Nephron progenitor cell (in vitro differentiated cells): ENCODE data around the gene DKK2.

Experiments used
- DNase-seq: peaks from one replicate; pipeline ENCODE4 v3.0.0; 2021
- H3K27ac Mint-ChIP-seq: 2 replicates; pipeline ENCODE4 v1.8.0; 2021; ENCODE audit warnings: mild to moderate bottlenecking, moderate library complexity, mixed read lengths
- H3K27me3 Mint-ChIP-seq: 2 replicates; pipeline ENCODE4 v1.8.0; 2021; ENCODE audit warnings: mild to moderate bottlenecking, low read depth, mixed read lengths; ENCODE audit not compliant: poor library complexity
- H3K36me3 Mint-ChIP-seq: 2 replicates; pipeline ENCODE4 v1.8.0; 2021; ENCODE audit warnings: low read depth, mixed read lengths
- H3K4me1 Mint-ChIP-seq: 2 replicates; pipeline ENCODE4 v1.8.0; 2021; ENCODE audit warnings: mixed read lengths
- H3K4me3 Mint-ChIP-seq: 2 replicates; pipeline ENCODE4 v1.8.0; 2021; ENCODE audit warnings: mild to moderate bottlenecking, moderate library complexity, mixed read lengths
- H3K9me3 Mint-ChIP-seq: 2 replicates; pipeline ENCODE4 v1.8.0; 2021; ENCODE audit warnings: mild to moderate bottlenecking, moderate library complexity, mixed read lengths
- CTCF ChIP-seq: fragments of 200-600 bp; sonication (generic); IDR thresholded peaks from 2 replicates; pipeline ENCODE4 v1.5.0; 2021; ENCODE audit warnings: antibody characterized with exemption

The DKK2 gene

GRCh38 chr4:107046261-107046660 is 10.1 kb upstream of the DKK2 start:
- Mint-ChIP-seq H3K36me3 (peaks cover 9% of the 10 kb centered on the region), H3K9me3 (peaks cover 35% of the 10 kb centered on the region), H3K27ac (no peak overlapping the region), H3K4me3 (no peak overlapping the region), H3K4me1 (no peaks in the 10 kb centered on the region), H3K27me3 (peaks cover 5% of the 10 kb centered on the region)
- DNase-seq: no peak
- TF ChIP-seq CTCF: no peak

- Mint-ChIP-seq H3K27ac (no peak overlapping the region), H3K27me3 (peaks cover 10% of the 10 kb centered on the region), H3K4me3 (no peak overlapping the region), H3K4me1 (no peaks in the 10 kb centered on the region), H3K36me3 (peaks cover 9% of the 10 kb centered on the region), H3K9me3 (peaks cover 35% of the 10 kb centered on the region)
- no peak for DNase-seq
- TF ChIP-seq CTCF: no peak
Measured at GRCh38 chr4:107044170-107044569, 8.1 kb upstream of the DKK2 start.

GRCh38 chr4:107037199-107037584 is 1.1 kb upstream of the DKK2 start:
- Mint-ChIP-seq H3K36me3 (no peaks in the 10 kb centered on the region), H3K27ac (no peak overlapping the region), H3K9me3 (no peaks in the 10 kb centered on the region), H3K4me1 (peaks cover 37% of the 10 kb centered on the region), H3K27me3 (peaks cover 56% of the 10 kb centered on the region), H3K4me3 (peak overlapping the region; percentile 93)
- peak; percentile 56 for TF ChIP-seq CTCF
- peak; percentile 68 for DNase-seq

GRCh38 chr4:107036584-107037198 is 578 bp upstream of the DKK2 start:
- peak overlapping the region; percentile 93 for H3K4me3 Mint-ChIP-seq
- H3K27me3 Mint-ChIP-seq: peaks cover 56% of the 10 kb centered on the region
- H3K27ac Mint-ChIP-seq: no peak overlapping the region
- H3K4me1 Mint-ChIP-seq: peaks cover 37% of the 10 kb centered on the region
- DNase-seq: no peak
- no peaks in the 10 kb centered on the region for H3K9me3 Mint-ChIP-seq
- TF ChIP-seq CTCF: no peak
- H3K36me3 Mint-ChIP-seq: no peaks in the 10 kb centered on the region

- H3K4me3 Mint-ChIP-seq: peak overlapping the region; percentile 93
Measured at GRCh38 chr4:107034996-107035818, 906 bp downstream of the DKK2 start.

More at GRCh38 chr4:107034996-107035818, 906 bp downstream of the DKK2 start:
- Mint-ChIP-seq H3K27me3 (peaks cover 52% of the 10 kb centered on the region), H3K36me3 (no peaks in the 10 kb centered on the region), H3K27ac (no peak overlapping the region), H3K4me1 (peaks cover 37% of the 10 kb centered on the region), H3K9me3 (no peaks in the 10 kb centered on the region)
- DNase-seq: peak; percentile 55
- no peak for TF ChIP-seq CTCF
